Measurements from ENCODE around the gene FAM13A.

FAM13A gene

GRCh38 chr4:88788424-88788823 is 268.6 kb downstream of the FAM13A start:
- DNase-seq, result no peak
- in situ Hi-C loops (cut with HindIII; ENCODE audit: low pct_ligation_motif_present, low sequenced_read_pairs), result no loop called here
- H3K36me3 ChIP-seq (replicated peaks), result peaks cover 9% of the 10 kb centered on the region
- H3K27me3 ChIP-seq (replicated peaks), result no peaks in the 10 kb centered on the region
- no peak overlapping the region for H3K4me3 ChIP-seq (ENCODE audit: low read depth, low read length)
- H3K27ac ChIP-seq, result no peak overlapping the region
- TF ChIP-seq, protein P1, sequence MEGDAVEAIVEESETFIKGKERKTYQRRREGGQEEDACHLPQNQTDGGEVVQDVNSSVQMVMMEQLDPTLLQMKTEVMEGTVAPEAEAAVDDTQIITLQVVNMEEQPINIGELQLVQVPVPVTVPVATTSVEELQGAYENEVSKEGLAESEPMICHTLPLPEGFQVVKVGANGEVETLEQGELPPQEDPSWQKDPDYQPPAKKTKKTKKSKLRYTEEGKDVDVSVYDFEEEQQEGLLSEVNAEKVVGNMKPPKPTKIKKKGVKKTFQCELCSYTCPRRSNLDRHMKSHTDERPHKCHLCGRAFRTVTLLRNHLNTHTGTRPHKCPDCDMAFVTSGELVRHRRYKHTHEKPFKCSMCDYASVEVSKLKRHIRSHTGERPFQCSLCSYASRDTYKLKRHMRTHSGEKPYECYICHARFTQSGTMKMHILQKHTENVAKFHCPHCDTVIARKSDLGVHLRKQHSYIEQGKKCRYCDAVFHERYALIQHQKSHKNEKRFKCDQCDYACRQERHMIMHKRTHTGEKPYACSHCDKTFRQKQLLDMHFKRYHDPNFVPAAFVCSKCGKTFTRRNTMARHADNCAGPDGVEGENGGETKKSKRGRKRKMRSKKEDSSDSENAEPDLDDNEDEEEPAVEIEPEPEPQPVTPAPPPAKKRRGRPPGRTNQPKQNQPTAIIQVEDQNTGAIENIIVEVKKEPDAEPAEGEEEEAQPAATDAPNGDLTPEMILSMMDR (IDR thresholded peaks at IDR 0.05; ENCODE audit: low read depth, low read length, missing control alignments), result no peak

DNA sequence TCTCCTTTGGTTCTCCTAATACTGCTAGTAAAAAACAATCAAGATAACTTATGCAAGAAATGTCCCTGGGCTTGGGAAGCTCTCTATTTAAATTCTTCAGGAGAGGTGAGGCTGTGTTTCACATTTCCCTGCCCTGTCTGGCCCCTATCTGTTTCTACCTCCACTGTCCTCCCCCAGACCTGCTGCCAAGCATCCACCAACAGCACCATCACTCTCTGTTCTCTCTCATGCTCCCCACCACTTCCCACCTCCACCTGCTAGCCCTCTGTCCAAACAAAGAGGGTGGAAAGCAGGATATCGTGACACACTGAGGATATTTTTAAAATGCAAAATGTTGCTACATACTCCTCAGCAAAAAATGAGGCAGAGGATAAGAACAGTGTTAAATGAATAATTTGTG is 271.0 kb downstream of the FAM13A start:
- in situ Hi-C loops (cut with HindIII; ENCODE audit: low pct_ligation_motif_present, low sequenced_read_pairs), result no loop called here
- H3K4me3 ChIP-seq (ENCODE audit: low read depth, low read length), result no peak overlapping the region
- DNase-seq, result no peak
- peaks cover 9% of the 10 kb centered on the region for H3K36me3 ChIP-seq (replicated peaks)
- H3K27ac ChIP-seq, result no peak overlapping the region
- TF ChIP-seq, protein P1 (IDR thresholded peaks at IDR 0.05; ENCODE audit: low read depth, low read length, missing control alignments), result no peak
- no peaks in the 10 kb centered on the region for H3K27me3 ChIP-seq (replicated peaks)

GRCh38 chr4:88780389-88780788 is 276.6 kb downstream of the FAM13A start:
- no peak overlapping the region for H3K27ac ChIP-seq
- in situ Hi-C loops (cut with HindIII; ENCODE audit: low pct_ligation_motif_present, low sequenced_read_pairs), result no loop called here
- no peak overlapping the region for H3K4me3 ChIP-seq (ENCODE audit: low read depth, low read length)
- TF ChIP-seq, protein P1 (IDR thresholded peaks at IDR 0.05; ENCODE audit: low read depth, low read length, missing control alignments), result no peak
- H3K36me3 ChIP-seq (replicated peaks), result no peaks in the 10 kb centered on the region
- no peaks in the 10 kb centered on the region for H3K27me3 ChIP-seq (replicated peaks)
- no peak for DNase-seq

- H3K27ac ChIP-seq, result peak overlapping the region; percentile 43
- in situ Hi-C loops (cut with HindIII; ENCODE audit: low pct_ligation_motif_present, low sequenced_read_pairs), result no loop called here
- no peaks in the 10 kb centered on the region for H3K27me3 ChIP-seq (replicated peaks)
- H3K36me3 ChIP-seq (replicated peaks), result no peaks in the 10 kb centered on the region
- H3K4me3 ChIP-seq (ENCODE audit: low read depth, low read length), result no peak overlapping the region
- TF ChIP-seq, protein P1 (IDR thresholded peaks at IDR 0.05; ENCODE audit: low read depth, low read length, missing control alignments), result no peak
- DNase-seq, result peak; percentile 56
These were observed 277.6 kb downstream of the FAM13A start for GRCh38 chr4:88779431-88779830.

- Histone ChIP-seq H3K4me3 (ENCODE audit: low read depth, low read length) (no peak overlapping the region), H3K27ac (no peak overlapping the region), H3K36me3 (replicated peaks) (no peaks in the 10 kb centered on the region), H3K27me3 (replicated peaks) (no peaks in the 10 kb centered on the region)
- in situ Hi-C loops (cut with HindIII; ENCODE audit: low pct_ligation_motif_present, low sequenced_read_pairs), result no loop called here
- DNase-seq, result no peak
- TF ChIP-seq, protein P1 (IDR thresholded peaks at IDR 0.05; ENCODE audit: low read depth, low read length, missing control alignments), result no peak
These were observed 281.5 kb downstream of the FAM13A start for GRCh38 chr4:88775529-88775928.

DNA sequence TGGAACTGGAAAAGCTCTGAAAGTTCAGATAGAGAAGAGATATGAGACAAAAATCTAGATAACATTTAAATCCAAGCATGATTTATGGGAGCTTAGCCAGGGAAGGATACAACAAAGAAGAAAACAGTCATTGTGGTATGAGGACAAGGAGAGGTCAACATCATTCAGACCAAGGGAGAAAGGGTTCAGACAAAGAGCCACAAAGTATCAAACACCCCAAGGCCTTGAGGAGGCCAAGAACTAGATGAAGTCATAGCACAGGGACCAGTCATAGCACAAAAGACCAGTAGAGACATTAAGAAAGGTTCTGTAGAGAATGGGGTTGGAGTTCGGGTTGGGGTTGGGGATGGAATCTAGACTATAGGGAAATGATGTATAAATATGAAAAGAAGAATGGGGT is 282.0 kb downstream of the FAM13A start:
- no peak for DNase-seq
- no peaks in the 10 kb centered on the region for H3K27me3 ChIP-seq (replicated peaks)
- in situ Hi-C loops (cut with HindIII; ENCODE audit: low pct_ligation_motif_present, low sequenced_read_pairs), result no loop called here
- H3K4me3 ChIP-seq (ENCODE audit: low read depth, low read length), result no peak overlapping the region
- TF ChIP-seq, protein P1 (IDR thresholded peaks at IDR 0.05; ENCODE audit: low read depth, low read length, missing control alignments), result no peak
- H3K36me3 ChIP-seq (replicated peaks), result no peaks in the 10 kb centered on the region
- no peak overlapping the region for H3K27ac ChIP-seq
